A673 (cell line): ENCODE results near the gene ADAT1. TPM values are rescaled to one million over a fixed set of nuclear protein-coding genes. Genes with fewer than 3 reads are reported as not detected.

Experiments
- BruUV-seq: library from RNA; stranded (reverse); fragments of 400-500 nt; replicated peaks from 2 replicates; lab custom pipeline; 2021; lab: Mats Ljungman, UMichigan
- CTCF ChIA-PET: fragments of 300-600 bp; sonication (Branson Sonifier 250); formaldehyde crosslinking; loops from one replicate; lab custom pipeline; 2022; ENCODE audit warnings: antibody characterized with exemption; lab: Charles Lee
- POLR2A ChIA-PET: fragments of 300-600 bp; sonication (Branson Sonifier 250); formaldehyde crosslinking; loops from one replicate; lab custom pipeline; 2022; ENCODE audit warnings: antibody characterized with exemption; ENCODE audit not compliant: low non-redundant PET; lab: Charles Lee
- DNase-seq: peaks from one replicate; pipeline ENCODE4 v3.0.0-alpha.2; 2015; ENCODE audit warnings: low spot score
- H3K27ac ChIP-seq: fragments of 200-600 bp; sonication (generic); 2 replicates; pipeline ENCODE4 v1.5.1; 2016; ENCODE audit warnings: mixed run types, low read depth, mild to moderate bottlenecking, mixed read lengths, antibody characterized with exemption, low read length; ENCODE audit not compliant: poor library complexity, severe bottlenecking
- H3K27me3 ChIP-seq: fragments of 200-600 bp; sonication (generic); replicated peaks from 2 replicates; pipeline ENCODE4 v1.6.1; 2017; ENCODE audit warnings: mixed run types, low read depth, mild to moderate bottlenecking, mixed read lengths, antibody characterized with exemption, low read length; ENCODE audit not compliant: insufficient read depth, poor library complexity
- H3K36me3 ChIP-seq: fragments of 200-600 bp; sonication (generic); 2 replicates; pipeline ENCODE4 v1.6.1; 2016; ENCODE audit warnings: mixed run types, mild to moderate bottlenecking, mixed read lengths, antibody characterized with exemption, low read length; ENCODE audit not compliant: insufficient read depth, poor library complexity, severe bottlenecking
- H3K4me1 ChIP-seq: fragments of 200-600 bp; sonication (generic); 2 replicates; pipeline ENCODE4 v1.6.1; 2017; ENCODE audit warnings: mixed run types, mild to moderate bottlenecking, mixed read lengths, antibody characterized with exemption, low read length; ENCODE audit not compliant: insufficient read depth, poor library complexity, severe bottlenecking
- H3K4me3 ChIP-seq: fragments of 200-600 bp; sonication (generic); 2 replicates; pipeline ENCODE4 v1.5.1; 2016; ENCODE audit warnings: low read depth, mixed run types, mild to moderate bottlenecking, mixed read lengths, low read length; ENCODE audit not compliant: poor library complexity, severe bottlenecking
- H3K9me3 ChIP-seq: fragments of 200-600 bp; sonication (generic); 2 replicates; pipeline ENCODE4 v1.6.1; 2016; ENCODE audit warnings: mixed run types, low read depth, mild to moderate bottlenecking, mixed read lengths, antibody characterized with exemption, low read length; ENCODE audit not compliant: poor library complexity, severe bottlenecking
- CTCF ChIP-seq: fragments of 300-800, 200-600 bp; sonication (generic); conservative IDR thresholded peaks from 2 replicates; pipeline ENCODE4 v1.5.1; 2017; ENCODE audit warnings: low read depth, mild to moderate bottlenecking, antibody characterized with exemption, low read length, moderate library complexity, mixed read lengths
- EZH2 ChIP-seq: fragments of 200-600 bp; sonication (generic); IDR thresholded peaks from 2 replicates; pipeline ENCODE4 v1.6.1; 2017; ENCODE audit warnings: borderline replicate concordance, low read depth, mild to moderate bottlenecking, mixed read lengths, antibody characterized with exemption, low read length; ENCODE audit not compliant: poor library complexity, severe bottlenecking
- intact Hi-C: fragments of 100-400 bp; cut with micrococcal nuclease; formaldehyde crosslinking; loops from one replicate; pipeline ENCODE4 v1.10.0; 2022; ENCODE audit not compliant: unreplicated experiment
- total RNA-seq: library from RNA; stranded (reverse); gene quantifications from 2 replicates; pipeline ENCODE4 v1.2.3, GENCODE V29; 2021

Gene ADAT1
- total RNA-seq, 1 experiment from 2014 or later: 79.7 TPM

GRCh38 chr16:75628351-75628750 is 5.3 kb upstream of the ADAT1 start:
- intact Hi-C loops: no loop called here
- Histone ChIP-seq H3K4me1 (peaks cover 5% of the 10 kb centered on the region), H3K4me3 (no peak overlapping the region), H3K27ac (peak overlapping the region; percentile 14), H3K36me3 (peaks cover 71% of the 10 kb centered on the region), H3K27me3 (no peaks in the 10 kb centered on the region), H3K9me3 (no peaks in the 10 kb centered on the region)
- no peak for TF ChIP-seq EZH2
- TF ChIP-seq CTCF: no peak
- ChIA-PET POLR2A (no interaction called here), CTCF (no interaction called here)
- BruUV-seq: no TSS peak
- DNase-seq: no peak

- ChIA-PET POLR2A (no interaction called here), CTCF (no interaction called here)
- no peak for TF ChIP-seq EZH2
- no peak for TF ChIP-seq CTCF
- no TSS peak for BruUV-seq
- Histone ChIP-seq H3K27me3 (no peaks in the 10 kb centered on the region), H3K36me3 (peaks cover 66% of the 10 kb centered on the region), H3K4me1 (peaks cover 5% of the 10 kb centered on the region), H3K4me3 (no peak overlapping the region), H3K27ac (peak overlapping the region; percentile 14), H3K9me3 (no peaks in the 10 kb centered on the region)
- DNase-seq: peak; percentile 16
- intact Hi-C loops: no loop called here
Measured at GRCh38 chr16:75627851-75628250, 4.8 kb upstream of the ADAT1 start.

- Histone ChIP-seq H3K9me3 (no peaks in the 10 kb centered on the region), H3K27me3 (no peaks in the 10 kb centered on the region), H3K36me3 (peaks cover 56% of the 10 kb centered on the region), H3K4me3 (no peak overlapping the region), H3K27ac (no peak overlapping the region), H3K4me1 (peaks cover 10% of the 10 kb centered on the region)
- BruUV-seq: no TSS peak
- no peak for DNase-seq
- POLR2A ChIA-PET: no interaction called here
- CTCF ChIA-PET: no interaction called here
- intact Hi-C loops: no loop called here
- no peak for TF ChIP-seq CTCF
- TF ChIP-seq EZH2: no peak
Measured at GRCh38 chr16:75626806-75627205, 3.7 kb upstream of the ADAT1 start.
